ENCODE data around the gene MARCHF9.

GRCh38 chr12:57726151-57726883 lies 28.6 kb upstream of the MARCHF9 start:
- TF ChIP-seq, protein P1, sequence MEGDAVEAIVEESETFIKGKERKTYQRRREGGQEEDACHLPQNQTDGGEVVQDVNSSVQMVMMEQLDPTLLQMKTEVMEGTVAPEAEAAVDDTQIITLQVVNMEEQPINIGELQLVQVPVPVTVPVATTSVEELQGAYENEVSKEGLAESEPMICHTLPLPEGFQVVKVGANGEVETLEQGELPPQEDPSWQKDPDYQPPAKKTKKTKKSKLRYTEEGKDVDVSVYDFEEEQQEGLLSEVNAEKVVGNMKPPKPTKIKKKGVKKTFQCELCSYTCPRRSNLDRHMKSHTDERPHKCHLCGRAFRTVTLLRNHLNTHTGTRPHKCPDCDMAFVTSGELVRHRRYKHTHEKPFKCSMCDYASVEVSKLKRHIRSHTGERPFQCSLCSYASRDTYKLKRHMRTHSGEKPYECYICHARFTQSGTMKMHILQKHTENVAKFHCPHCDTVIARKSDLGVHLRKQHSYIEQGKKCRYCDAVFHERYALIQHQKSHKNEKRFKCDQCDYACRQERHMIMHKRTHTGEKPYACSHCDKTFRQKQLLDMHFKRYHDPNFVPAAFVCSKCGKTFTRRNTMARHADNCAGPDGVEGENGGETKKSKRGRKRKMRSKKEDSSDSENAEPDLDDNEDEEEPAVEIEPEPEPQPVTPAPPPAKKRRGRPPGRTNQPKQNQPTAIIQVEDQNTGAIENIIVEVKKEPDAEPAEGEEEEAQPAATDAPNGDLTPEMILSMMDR (conservative IDR thresholded peaks at IDR 0.05), result peak; percentile 88
- peak; percentile 31; the same call in 1 of the 2 replicates for TF ChIP-seq ZFX (IDR thresholded peaks at IDR 0.05)
